ENCODE measurements around the gene FAM222A. TPM values are rescaled to one million over a fixed set of nuclear protein-coding genes. Genes with fewer than 3 reads are reported as not detected.

Gene FAM222A
- total RNA-seq, 1 donor from 2014 or later = 13.9 TPM

- H3K9me3 Mint-ChIP-seq = no peaks in the 10 kb centered on the region
- H3K36me3 Mint-ChIP-seq (ENCODE audit: low read depth) = no peaks in the 10 kb centered on the region
- H3K4me3 Mint-ChIP-seq = peak overlapping the region; percentile 84
- peak; percentile 53 for DNase-seq (ENCODE audit: low read depth, low spot score)
- H3K27ac Mint-ChIP-seq (ENCODE audit: unreplicated experiment) = peak overlapping the region; percentile 95
- TF ChIP-seq, protein P1, sequence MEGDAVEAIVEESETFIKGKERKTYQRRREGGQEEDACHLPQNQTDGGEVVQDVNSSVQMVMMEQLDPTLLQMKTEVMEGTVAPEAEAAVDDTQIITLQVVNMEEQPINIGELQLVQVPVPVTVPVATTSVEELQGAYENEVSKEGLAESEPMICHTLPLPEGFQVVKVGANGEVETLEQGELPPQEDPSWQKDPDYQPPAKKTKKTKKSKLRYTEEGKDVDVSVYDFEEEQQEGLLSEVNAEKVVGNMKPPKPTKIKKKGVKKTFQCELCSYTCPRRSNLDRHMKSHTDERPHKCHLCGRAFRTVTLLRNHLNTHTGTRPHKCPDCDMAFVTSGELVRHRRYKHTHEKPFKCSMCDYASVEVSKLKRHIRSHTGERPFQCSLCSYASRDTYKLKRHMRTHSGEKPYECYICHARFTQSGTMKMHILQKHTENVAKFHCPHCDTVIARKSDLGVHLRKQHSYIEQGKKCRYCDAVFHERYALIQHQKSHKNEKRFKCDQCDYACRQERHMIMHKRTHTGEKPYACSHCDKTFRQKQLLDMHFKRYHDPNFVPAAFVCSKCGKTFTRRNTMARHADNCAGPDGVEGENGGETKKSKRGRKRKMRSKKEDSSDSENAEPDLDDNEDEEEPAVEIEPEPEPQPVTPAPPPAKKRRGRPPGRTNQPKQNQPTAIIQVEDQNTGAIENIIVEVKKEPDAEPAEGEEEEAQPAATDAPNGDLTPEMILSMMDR (conservative IDR thresholded peaks at IDR 0.05) = no peak
- H3K4me1 Mint-ChIP-seq = peaks cover 74% of the 10 kb centered on the region
- peaks cover 40% of the 10 kb centered on the region for H3K27me3 Mint-ChIP-seq (ENCODE audit: low read depth)
Measured at GRCh38 chr12:109720152-109720856, 6.7 kb downstream of the FAM222A start.

DNA sequence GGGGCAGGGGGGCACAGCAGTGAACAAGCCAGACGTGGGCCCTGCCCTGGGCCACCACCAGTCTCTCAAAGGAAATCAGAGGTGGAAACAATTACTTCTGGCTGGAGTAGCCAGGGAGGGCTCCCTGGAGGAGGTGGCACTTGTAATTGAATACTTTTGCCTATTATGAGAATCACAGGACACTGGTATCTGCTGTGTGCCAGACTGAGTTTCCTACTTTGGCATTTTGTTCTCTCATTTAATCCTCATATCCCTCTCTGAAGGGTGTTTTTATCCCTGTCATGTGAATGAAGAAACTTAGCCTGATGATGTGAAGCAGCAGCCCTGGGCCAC lies 7.2 kb downstream of the FAM222A start:
- Mint-ChIP-seq H3K4me3 (no peak overlapping the region), H3K9me3 (no peaks in the 10 kb centered on the region), H3K27ac (ENCODE audit: unreplicated experiment) (no peak overlapping the region), H3K27me3 (ENCODE audit: low read depth) (peaks cover 43% of the 10 kb centered on the region), H3K4me1 (peaks cover 76% of the 10 kb centered on the region), H3K36me3 (ENCODE audit: low read depth) (no peaks in the 10 kb centered on the region)
- no peak for DNase-seq (ENCODE audit: low read depth, low spot score)
- TF ChIP-seq, protein P1 (conservative IDR thresholded peaks at IDR 0.05) = no peak

DNA sequence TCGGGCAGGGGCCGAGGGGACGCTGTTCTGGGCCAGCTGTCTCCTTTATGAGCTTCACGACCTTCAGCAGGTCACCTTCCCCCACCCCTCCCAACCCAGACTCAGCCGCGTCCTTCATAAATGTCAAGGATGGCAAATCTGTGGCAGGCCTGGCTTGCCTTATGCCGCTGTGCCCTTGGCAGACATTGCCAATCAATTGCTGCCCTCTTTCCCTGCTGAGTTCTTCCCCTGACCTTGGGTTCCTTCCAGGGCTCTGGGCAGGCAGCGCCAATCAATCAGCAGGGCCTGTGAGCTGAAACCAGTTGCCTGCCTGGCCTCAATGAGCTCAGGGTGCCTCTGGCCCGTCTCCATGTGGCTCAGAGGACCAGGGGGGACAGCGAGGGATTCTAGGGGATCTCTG lies 7.7 kb downstream of the FAM222A start:
- Mint-ChIP-seq H3K27me3 (ENCODE audit: low read depth) (peaks cover 40% of the 10 kb centered on the region), H3K4me1 (peaks cover 76% of the 10 kb centered on the region), H3K9me3 (no peaks in the 10 kb centered on the region), H3K4me3 (peak overlapping the region; percentile 63), H3K36me3 (ENCODE audit: low read depth) (no peaks in the 10 kb centered on the region), H3K27ac (ENCODE audit: unreplicated experiment) (no peak overlapping the region)
- no peak for DNase-seq (ENCODE audit: low read depth, low spot score)
- TF ChIP-seq, protein P1 (conservative IDR thresholded peaks at IDR 0.05) = no peak

DNA sequence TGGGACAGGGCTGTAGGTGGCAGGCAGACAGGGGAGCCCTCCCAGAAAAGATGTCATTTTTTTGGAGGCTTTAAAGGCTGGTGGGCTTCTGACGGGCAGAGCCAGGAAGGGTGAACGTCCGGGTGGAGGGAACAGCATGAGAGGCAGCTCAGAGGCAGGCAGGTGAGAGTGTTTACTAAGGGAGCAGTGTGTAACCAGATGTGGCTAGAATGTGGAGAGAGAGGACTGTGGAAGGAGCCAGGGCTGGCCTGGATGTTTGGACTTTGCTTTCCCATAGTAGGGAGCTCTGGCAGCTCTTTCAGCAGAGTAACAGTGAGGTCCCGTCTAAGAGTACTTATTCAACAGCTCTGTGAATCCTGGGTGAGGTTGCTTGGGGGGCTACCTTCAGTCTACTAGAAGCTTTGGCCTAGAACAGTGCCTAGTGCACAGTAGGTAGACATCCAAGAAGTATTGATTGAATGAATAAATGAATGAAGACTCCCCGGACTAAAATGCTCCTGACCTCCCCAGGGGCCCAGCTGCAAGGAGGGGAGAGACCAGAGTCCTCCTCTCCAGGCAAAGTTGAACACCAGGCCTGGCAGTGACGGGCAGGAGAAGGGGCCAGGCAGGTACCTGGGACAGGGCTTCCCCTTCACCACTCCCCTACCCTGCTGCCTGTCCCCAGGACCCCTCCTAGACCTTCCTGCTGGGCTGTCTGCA lies 8.5 kb downstream of the FAM222A start:
- H3K9me3 Mint-ChIP-seq = no peaks in the 10 kb centered on the region
- peaks cover 76% of the 10 kb centered on the region for H3K4me1 Mint-ChIP-seq
- peak overlapping the region; percentile 63 for H3K4me3 Mint-ChIP-seq
- H3K27ac Mint-ChIP-seq (ENCODE audit: unreplicated experiment) = no peak overlapping the region
- TF ChIP-seq, protein P1 (conservative IDR thresholded peaks at IDR 0.05) = no peak
- H3K36me3 Mint-ChIP-seq (ENCODE audit: low read depth) = no peaks in the 10 kb centered on the region
- no peak for DNase-seq (ENCODE audit: low read depth, low spot score)
- H3K27me3 Mint-ChIP-seq (ENCODE audit: low read depth) = peaks cover 38% of the 10 kb centered on the region

GRCh38 chr12:109722721-109723094 lies 9.1 kb downstream of the FAM222A start:
- Mint-ChIP-seq H3K9me3 (no peaks in the 10 kb centered on the region), H3K27ac (ENCODE audit: unreplicated experiment) (no peak overlapping the region), H3K4me3 (peak overlapping the region; percentile 63), H3K27me3 (ENCODE audit: low read depth) (peaks cover 38% of the 10 kb centered on the region), H3K4me1 (peaks cover 76% of the 10 kb centered on the region), H3K36me3 (ENCODE audit: low read depth) (no peaks in the 10 kb centered on the region)
- TF ChIP-seq, protein P1 (conservative IDR thresholded peaks at IDR 0.05) = no peak
- no peak for DNase-seq (ENCODE audit: low read depth, low spot score)

Measured in neural crest cell (in vitro differentiated cells).